GM23338 (cell line): ENCODE measurements around the gene GPR35.

Experiments used
- EZH2phosphoT487 ChIP-seq: fragments of 200-600 bp; sonication (generic); IDR thresholded peaks from one replicate; pipeline ENCODE4 v1.8.1; 2018; ENCODE audit warnings: antibody characterized with exemption; ENCODE audit not compliant: unreplicated experiment
- NANOG ChIP-seq: IDR thresholded peaks from 2 replicates; pipeline ENCODE4 v1.6.1; 2016; ENCODE audit warnings: antibody characterized with exemption, borderline replicate concordance
- TF ChIP-seq, protein P1 (sequence below), 2 experiments: fragments of 200-600 bp in 1 of 2; sonication (generic) in 1 of 2; conservative IDR thresholded peaks; 2 replicates each; pipeline versions ENCODE4 v1.5.1 to v1.6.1; 2016 to 2017; ENCODE audit warnings: antibody characterized with exemption in 2 of 2, low read depth in 2 of 2, mild to moderate bottlenecking in 2 of 2, moderate library complexity in 1 of 2

DNA sequence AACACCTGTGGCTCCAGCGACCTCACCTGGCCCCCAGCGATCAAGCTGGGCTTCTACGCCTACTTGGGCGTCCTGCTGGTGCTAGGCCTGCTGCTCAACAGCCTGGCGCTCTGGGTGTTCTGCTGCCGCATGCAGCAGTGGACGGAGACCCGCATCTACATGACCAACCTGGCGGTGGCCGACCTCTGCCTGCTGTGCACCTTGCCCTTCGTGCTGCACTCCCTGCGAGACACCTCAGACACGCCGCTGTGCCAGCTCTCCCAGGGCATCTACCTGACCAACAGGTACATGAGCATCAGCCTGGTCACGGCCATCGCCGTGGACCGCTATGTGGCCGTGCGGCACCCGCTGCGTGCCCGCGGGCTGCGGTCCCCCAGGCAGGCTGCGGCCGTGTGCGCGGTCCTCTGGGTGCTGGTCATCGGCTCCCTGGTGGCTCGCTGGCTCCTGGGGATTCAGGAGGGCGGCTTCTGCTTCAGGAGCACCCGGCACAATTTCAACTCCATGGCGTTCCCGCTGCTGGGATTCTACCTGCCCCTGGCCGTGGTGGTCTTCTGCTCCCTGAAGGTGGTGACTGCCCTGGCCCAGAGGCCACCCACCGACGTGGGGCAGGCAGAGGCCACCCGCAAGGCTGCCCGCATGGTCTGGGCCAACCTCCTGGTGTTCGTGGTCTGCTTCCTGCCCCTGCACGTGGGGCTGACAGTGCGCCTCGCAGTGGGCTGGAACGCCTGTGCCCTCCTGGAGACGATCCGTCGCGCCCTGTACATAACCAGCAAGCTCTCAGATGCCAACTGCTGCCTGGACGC is 4.9 kb downstream of the GPR35 start:
- TF ChIP-seq EZH2phosphoT487 (no peak), NANOG (no peak)
- TF ChIP-seq, protein P1, sequence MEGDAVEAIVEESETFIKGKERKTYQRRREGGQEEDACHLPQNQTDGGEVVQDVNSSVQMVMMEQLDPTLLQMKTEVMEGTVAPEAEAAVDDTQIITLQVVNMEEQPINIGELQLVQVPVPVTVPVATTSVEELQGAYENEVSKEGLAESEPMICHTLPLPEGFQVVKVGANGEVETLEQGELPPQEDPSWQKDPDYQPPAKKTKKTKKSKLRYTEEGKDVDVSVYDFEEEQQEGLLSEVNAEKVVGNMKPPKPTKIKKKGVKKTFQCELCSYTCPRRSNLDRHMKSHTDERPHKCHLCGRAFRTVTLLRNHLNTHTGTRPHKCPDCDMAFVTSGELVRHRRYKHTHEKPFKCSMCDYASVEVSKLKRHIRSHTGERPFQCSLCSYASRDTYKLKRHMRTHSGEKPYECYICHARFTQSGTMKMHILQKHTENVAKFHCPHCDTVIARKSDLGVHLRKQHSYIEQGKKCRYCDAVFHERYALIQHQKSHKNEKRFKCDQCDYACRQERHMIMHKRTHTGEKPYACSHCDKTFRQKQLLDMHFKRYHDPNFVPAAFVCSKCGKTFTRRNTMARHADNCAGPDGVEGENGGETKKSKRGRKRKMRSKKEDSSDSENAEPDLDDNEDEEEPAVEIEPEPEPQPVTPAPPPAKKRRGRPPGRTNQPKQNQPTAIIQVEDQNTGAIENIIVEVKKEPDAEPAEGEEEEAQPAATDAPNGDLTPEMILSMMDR (conservative IDR thresholded peaks at IDR 0.05; ENCODE audit: low read depth in 2 of 2), result no peak
